ENCODE results near the gene ADAMTS16.

GRCh38 chr5:5217371-5217770 is 77.2 kb downstream of the ADAMTS16 start:
- TF ChIP-seq TP53 (CRISPR knock-in tag; IDR thresholded peaks at IDR 0.05) (no peak), ZNF232 (CRISPR knock-in tag; IDR thresholded peaks at IDR 0.05) (no peak), CTCF (IDR thresholded peaks at IDR 0.05) (no peak), ETV6 (CRISPR knock-in tag; IDR thresholded peaks at IDR 0.05) (no peak), TEAD1 (CRISPR knock-in tag; IDR thresholded peaks at IDR 0.05) (no peak), ZNF121 (CRISPR knock-in tag; IDR thresholded peaks at IDR 0.05) (no peak), USF2 (CRISPR knock-in tag; IDR thresholded peaks at IDR 0.05) (no peak), NFYB (CRISPR knock-in tag; conservative IDR thresholded peaks at IDR 0.05; ENCODE audit: low read depth) (no peak)

All from WTC11 (cell line).